Central memory CD8-positive, alpha-beta T cell (primary cell): ENCODE measurements around the gene SLC35C1.

Source experiments
- ATAC-seq: fragments of 150-1000 bp; cut with Tn5 transposase; replicated peaks from 2 replicates; pipeline ENCODE4 v1.10.0; 2022; ENCODE audit warnings: mild to moderate bottlenecking, moderate FRiP score, moderate number of reproducible peaks; ENCODE audit not compliant: poor library complexity, severe bottlenecking; ENCODE audit errors: extremely low read depth
- DNase-seq, 2 donors: peaks; one replicate each; pipeline ENCODE4 v3.0.0; 2021; ENCODE audit warnings: low spot score in 2 of 2
- H3K27ac Mint-ChIP-seq: one replicate; pipeline ENCODE4 v1.8.0; 2022; ENCODE audit warnings: low read depth, mild to moderate bottlenecking, moderate library complexity, mixed read lengths
- H3K27me3 Mint-ChIP-seq: one replicate; pipeline ENCODE4 v1.8.0; 2022; ENCODE audit warnings: mixed read lengths
- H3K36me3 Mint-ChIP-seq: one replicate; pipeline ENCODE4 v1.8.0; 2022; ENCODE audit warnings: mild to moderate bottlenecking, moderate library complexity, mixed read lengths; ENCODE audit not compliant: insufficient read depth
- H3K4me1 Mint-ChIP-seq: one replicate; pipeline ENCODE4 v1.8.0; 2022; ENCODE audit warnings: mixed read lengths
- H3K4me3 Mint-ChIP-seq: one replicate; pipeline ENCODE4 v1.8.0; 2022; ENCODE audit warnings: mild to moderate bottlenecking, moderate library complexity, mixed read lengths
- H3K9me3 Mint-ChIP-seq: one replicate; pipeline ENCODE4 v1.8.0; 2022; ENCODE audit warnings: mixed read lengths

The SLC35C1 gene

DNA sequence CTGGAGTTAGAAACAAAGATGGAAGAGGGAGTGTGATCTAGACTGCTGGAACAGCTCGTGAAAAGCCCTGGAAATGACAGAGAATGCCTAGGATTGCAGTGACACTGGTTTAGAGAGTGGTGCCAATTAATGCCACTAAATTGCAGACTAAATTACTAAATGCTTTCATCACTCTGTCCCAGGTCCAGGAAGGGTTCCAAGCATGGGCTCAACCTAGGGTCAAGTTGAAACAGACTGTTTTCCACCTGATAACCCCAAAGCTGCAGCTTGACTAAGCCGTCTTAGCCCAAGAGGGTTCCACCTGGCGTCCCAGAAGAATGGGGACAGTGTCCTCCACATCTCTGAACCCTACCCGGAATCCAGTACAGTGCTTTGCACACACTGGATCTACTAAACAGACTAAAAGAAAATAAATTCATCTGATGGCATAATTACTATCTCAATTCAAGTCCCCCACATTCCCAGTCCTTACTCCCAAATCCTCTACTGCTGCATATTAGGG is 41.3 kb downstream of the SLC35C1 start:
- Mint-ChIP-seq H3K36me3 (peaks cover 31% of the 10 kb centered on the region), H3K4me3 (peak overlapping the region; percentile 82), H3K27me3 (peaks cover 9% of the 10 kb centered on the region), H3K4me1 (peaks cover 53% of the 10 kb centered on the region), H3K9me3 (no peaks in the 10 kb centered on the region), H3K27ac (peak overlapping the region; percentile 97)
- ATAC-seq (no peak), DNase-seq (no peak)

DNA sequence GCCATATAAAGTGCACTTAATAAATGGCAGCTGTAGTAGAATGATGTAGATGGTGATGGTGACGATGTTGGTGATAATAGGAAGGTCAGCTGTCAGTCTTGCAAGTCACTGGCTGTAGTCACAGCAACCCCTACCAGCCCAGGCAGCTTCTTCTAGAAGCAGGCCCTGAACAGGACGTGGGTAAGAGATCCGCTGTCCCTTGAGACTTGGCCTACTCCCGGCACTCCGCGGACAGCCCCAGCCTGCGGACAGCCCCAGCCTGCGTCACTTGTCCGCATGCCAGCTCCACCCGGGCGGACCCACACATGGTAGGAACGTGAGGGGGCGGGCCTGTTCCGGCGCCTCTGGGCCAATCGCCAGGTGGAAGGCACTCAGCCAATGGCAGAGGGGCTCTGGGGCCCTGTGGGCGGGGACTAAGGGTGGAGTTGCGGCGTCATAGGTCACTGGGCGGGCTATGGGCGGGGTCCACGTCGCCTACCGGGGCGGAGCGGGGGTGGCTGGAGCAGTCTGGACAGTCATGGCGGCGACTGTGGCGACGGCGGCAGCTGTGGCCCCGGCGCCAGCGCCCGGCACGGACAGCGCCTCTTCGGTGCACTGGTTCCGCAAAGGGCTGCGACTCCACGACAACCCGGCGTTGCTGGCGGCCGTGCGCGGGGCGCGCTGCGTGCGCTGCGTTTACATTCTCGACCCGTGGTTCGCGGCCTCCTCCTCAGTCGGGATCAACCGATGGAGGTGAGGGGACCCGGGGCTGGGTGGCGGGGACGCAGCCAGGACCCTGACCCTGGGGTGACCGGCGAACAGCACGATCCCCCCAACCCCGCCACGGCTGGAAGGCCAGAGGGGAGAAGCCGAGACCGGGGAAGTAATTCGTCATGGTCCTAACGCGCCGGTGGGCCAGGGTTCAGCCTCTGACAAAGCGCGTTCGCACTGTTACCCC is 42.3 kb downstream of the SLC35C1 start, which contains the start of gene CRY2:
CRY2 (plus strand) TSS at position 502 of the 937 bp plus-strand sequence; CDS start at position 518, 16 bp downstream.
- Mint-ChIP-seq H3K27ac (peak within 1 kb of the TSS; percentile 97), H3K4me3 (peak within 1 kb of the TSS; percentile 82), H3K27me3 (peaks cover 9% of the 10 kb centered on the region), H3K36me3 (peaks cover 31% of the 10 kb centered on the region), H3K4me1 (peaks cover 55% of the 10 kb centered on the region), H3K9me3 (no peaks in the 10 kb centered on the region)
- ATAC-seq (peak; percentile 78), DNase-seq (peak; percentile 97 to 99)

DNA sequence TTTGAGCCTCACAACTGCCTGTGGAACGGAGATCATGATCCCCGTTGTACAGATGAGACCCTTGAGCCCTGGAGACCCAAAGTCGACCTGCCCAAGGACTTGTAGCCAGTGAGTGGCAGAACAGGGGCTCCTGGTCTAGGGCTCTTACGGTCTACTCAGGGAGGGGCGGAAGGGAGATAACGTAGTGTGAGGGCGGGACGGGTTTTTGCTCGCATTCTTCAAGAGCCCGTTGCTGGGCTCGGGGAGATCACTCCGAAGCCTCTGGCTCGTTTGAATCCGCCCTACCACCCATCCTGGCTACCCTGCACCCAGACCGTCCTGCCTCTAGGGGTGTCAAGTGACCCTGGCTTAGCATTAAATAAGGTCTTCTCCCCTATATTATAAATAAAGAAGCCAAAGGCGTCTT is 43.0 kb downstream of the SLC35C1 start:
- H3K4me1 Mint-ChIP-seq = peaks cover 59% of the 10 kb centered on the region
- peaks cover 31% of the 10 kb centered on the region for H3K36me3 Mint-ChIP-seq
- ATAC-seq = peak; percentile 26
- peak overlapping the region; percentile 97 for H3K27ac Mint-ChIP-seq
- no peaks in the 10 kb centered on the region for H3K9me3 Mint-ChIP-seq
- peak in 1 of 2 donors; percentile 40 for DNase-seq
- H3K27me3 Mint-ChIP-seq = peaks cover 9% of the 10 kb centered on the region
- H3K4me3 Mint-ChIP-seq = peak overlapping the region; percentile 82

DNA sequence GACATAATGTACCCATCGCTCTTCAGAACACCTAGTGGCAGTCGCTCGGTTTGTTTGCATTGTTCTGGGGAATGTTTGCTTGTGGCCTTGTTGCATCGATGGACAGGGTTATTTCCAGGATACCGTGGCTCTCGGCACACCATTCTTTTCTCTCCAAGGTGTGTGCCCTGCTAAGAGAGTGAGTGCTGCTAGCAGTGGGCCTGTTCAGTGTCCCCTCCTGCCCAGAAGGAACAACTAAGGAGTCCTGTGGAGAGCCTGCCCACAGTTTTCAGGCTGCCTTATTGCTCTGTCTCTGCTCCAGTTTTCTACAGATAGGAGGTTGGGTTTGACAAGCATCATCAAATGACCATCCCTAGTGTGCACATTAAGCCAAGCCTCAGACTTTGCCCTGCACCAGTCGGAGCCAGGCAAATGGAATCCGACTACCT is 43.7 kb downstream of the SLC35C1 start:
- H3K4me3 Mint-ChIP-seq = peak overlapping the region; percentile 82
- peaks cover 29% of the 10 kb centered on the region for H3K36me3 Mint-ChIP-seq
- DNase-seq (no peak), ATAC-seq (no peak)
- H3K9me3 Mint-ChIP-seq = no peaks in the 10 kb centered on the region
- peaks cover 9% of the 10 kb centered on the region for H3K27me3 Mint-ChIP-seq
- H3K4me1 Mint-ChIP-seq = peaks cover 52% of the 10 kb centered on the region
- H3K27ac Mint-ChIP-seq = peak overlapping the region; percentile 44

DNA sequence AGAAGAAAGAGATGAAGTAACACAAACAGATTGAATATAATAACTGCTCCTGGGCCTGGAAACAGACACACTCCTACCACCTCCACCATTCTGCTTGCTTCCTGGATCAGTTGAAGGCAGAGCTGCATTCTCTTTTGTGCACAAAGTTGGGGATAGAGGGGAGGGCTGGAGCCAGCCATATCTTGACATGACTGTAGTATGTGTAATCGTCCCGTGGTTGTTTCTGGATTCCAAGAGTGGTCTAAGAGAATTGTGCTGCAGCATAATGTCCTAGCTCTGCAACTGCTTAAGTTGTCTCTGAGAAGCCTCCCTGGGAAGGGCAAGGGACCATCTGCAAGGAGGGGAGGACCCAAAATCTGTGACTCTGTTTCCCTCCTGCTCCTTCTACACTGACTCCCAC is 45.5 kb downstream of the SLC35C1 start:
- Mint-ChIP-seq H3K36me3 (peaks cover 32% of the 10 kb centered on the region), H3K9me3 (no peaks in the 10 kb centered on the region), H3K27ac (no peak overlapping the region), H3K4me3 (peak overlapping the region; percentile 44), H3K27me3 (peaks cover 4% of the 10 kb centered on the region), H3K4me1 (peaks cover 50% of the 10 kb centered on the region)
- DNase-seq = no peak
- ATAC-seq = no peak

DNA sequence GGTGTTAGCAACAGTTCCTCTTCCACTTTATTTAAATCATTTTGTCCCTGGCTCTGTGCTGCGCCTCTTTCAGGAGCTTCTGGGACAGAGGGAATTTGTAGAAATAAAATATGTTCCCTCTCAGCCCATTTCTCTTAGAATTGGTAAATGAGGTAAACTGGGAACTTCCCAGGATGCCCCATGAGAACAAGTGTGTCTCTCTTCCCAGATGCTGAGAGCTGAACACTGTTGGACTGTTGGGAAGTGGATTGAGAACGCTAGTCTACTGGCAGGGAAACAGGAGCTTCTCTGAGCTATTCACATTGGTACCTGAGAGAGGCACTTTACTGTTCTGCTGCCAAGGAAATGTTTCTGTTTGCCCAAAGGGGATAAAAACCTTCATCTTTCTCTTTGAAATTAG is 46.3 kb downstream of the SLC35C1 start:
- H3K27ac Mint-ChIP-seq = no peak overlapping the region
- ATAC-seq (no peak), DNase-seq (no peak)
- H3K36me3 Mint-ChIP-seq = peaks cover 34% of the 10 kb centered on the region
- peaks cover 42% of the 10 kb centered on the region for H3K4me1 Mint-ChIP-seq
- H3K9me3 Mint-ChIP-seq = no peaks in the 10 kb centered on the region
- H3K27me3 Mint-ChIP-seq = no peaks in the 10 kb centered on the region
- H3K4me3 Mint-ChIP-seq = no peak overlapping the region

DNA sequence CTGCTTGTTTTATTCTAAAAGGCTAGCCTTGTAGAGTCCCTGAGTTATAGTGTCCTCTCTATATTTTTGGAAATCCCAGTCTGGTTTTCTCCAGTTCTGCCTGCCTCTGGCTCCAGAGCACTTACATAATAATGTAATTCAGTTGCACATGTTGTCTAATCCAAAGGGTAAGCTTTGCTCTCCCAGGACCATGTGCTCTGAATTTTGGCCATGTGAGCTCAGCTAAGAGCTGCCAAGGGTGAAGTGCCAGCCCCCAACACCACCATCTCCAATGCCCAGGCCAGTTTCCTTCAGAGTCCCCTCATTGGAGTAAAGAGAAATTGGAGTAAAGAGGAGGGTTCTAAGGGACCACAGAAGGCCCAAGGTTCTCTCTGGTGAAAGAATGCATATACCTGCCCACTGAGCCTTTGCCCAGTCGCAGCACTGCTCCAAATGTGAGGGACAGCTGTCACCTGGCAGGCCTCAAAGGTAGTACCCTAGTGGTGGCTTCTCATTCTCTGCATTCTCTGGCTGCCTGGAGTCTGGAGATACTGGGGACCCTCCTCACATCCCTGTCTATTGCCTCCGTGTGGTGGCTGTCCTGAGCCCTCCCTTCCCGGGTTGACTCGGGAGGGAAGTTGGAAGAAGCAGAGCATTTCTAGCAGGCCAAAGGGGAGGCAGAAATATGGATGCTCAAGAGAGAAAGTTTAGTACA is 47.2 kb downstream of the SLC35C1 start:
- Mint-ChIP-seq H3K9me3 (no peaks in the 10 kb centered on the region), H3K27ac (peak overlapping the region; percentile 55)

DNA sequence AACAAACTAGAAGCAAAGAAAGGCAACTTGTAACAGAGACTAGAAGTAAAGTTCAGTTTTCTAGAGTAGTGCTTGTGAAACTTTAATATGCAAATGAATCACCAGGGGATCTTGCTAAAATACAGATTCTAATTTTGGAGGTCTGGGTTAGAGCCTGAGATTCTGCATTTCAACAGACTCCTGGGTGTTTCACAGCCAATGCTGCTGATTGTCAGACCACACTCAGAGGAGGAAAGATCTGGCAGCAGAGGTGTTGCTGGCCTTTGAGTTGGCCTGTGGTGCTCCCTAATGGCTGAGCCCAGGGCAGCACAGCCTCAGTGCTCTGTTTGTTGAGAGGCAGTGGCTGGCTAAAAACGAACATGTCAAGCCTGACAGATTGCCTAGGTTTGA is 47.8 kb downstream of the SLC35C1 start:
- ATAC-seq (no peak), DNase-seq (no peak)
- no peaks in the 10 kb centered on the region for H3K27me3 Mint-ChIP-seq
- H3K27ac Mint-ChIP-seq = no peak overlapping the region
- no peak overlapping the region for H3K4me3 Mint-ChIP-seq
- H3K9me3 Mint-ChIP-seq = no peaks in the 10 kb centered on the region
- H3K4me1 Mint-ChIP-seq = peaks cover 34% of the 10 kb centered on the region
- peaks cover 34% of the 10 kb centered on the region for H3K36me3 Mint-ChIP-seq

More for the DNA sequence above, 47.2 kb downstream of the SLC35C1 start:
- DNase-seq = no peak
- no peak for ATAC-seq
- Mint-ChIP-seq H3K4me1 (peaks cover 34% of the 10 kb centered on the region), H3K27me3 (no peaks in the 10 kb centered on the region), H3K4me3 (no peak overlapping the region), H3K36me3 (peaks cover 34% of the 10 kb centered on the region)

DNA sequence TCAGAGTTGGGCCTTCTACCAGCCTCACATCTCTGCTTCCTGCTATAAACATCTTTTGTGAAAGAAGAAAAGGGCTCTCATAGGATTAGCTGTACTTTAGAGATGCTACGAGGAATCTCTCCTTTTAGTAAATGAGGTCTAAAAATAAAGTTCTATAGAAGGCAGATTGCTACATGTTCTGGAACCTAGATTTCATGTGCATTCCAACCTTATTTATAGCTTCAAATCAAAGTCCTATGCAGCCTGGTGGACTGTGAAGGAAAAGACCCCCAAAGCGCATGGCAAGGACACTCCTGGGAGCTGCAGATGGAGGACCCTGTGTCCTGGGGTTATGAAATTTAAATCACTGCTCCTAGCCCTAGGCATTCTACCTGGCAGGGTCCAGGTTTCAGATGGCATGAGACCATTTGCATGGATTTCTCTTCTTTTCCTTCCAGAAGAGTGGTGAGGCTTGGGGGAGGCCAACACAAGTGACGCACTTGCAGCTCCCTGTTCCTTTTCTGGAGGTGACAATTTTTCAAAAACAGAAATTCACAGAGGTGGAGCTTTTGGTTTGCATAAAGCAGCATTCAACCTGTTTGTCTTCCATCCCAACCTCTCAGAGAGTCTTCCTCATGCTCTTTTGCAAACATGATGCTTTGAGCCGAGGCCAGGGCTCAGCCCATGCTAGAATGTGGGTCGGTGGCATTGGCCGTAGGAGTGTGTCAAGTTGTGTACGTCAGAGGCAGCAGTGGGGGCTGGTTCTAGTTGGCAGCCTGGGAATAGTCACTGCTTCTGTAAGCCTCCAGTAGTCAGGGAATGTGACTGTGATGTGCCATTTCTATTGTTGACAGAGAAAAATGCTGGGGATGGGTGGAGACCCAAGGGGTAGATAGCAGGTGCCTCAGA is 48.6 kb downstream of the SLC35C1 start:
- H3K4me1 Mint-ChIP-seq = peaks cover 28% of the 10 kb centered on the region
- H3K27ac Mint-ChIP-seq = peak overlapping the region; percentile 49
- no peaks in the 10 kb centered on the region for H3K9me3 Mint-ChIP-seq
- DNase-seq (no peak), ATAC-seq (no peak)
- no peaks in the 10 kb centered on the region for H3K27me3 Mint-ChIP-seq
- peaks cover 35% of the 10 kb centered on the region for H3K36me3 Mint-ChIP-seq
- no peak overlapping the region for H3K4me3 Mint-ChIP-seq

DNA sequence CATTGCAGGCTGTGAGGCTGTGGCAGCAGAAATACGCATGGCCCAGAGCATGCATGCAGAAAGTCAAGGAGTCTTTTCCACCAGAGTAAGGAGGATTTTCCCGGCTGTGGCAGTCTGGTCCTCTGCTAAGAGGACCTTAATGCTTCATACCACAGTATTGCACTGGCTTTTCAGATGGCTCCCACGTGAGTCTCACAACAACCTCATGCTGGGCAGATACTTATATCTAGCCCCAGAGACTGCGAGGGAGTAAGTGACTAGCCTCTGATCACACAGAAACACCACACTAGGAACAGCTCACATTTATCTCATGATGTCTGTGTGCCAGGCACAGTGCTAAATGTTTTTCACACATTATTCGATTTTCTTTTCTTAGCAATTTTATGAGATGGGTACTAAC is 50.4 kb downstream of the SLC35C1 start:
- DNase-seq = no peak
- no peak for ATAC-seq
- no peak overlapping the region for H3K4me3 Mint-ChIP-seq
- peaks cover 16% of the 10 kb centered on the region for H3K4me1 Mint-ChIP-seq
- H3K9me3 Mint-ChIP-seq = no peaks in the 10 kb centered on the region
- H3K36me3 Mint-ChIP-seq = peaks cover 37% of the 10 kb centered on the region
- no peaks in the 10 kb centered on the region for H3K27me3 Mint-ChIP-seq
- no peak overlapping the region for H3K27ac Mint-ChIP-seq

DNA sequence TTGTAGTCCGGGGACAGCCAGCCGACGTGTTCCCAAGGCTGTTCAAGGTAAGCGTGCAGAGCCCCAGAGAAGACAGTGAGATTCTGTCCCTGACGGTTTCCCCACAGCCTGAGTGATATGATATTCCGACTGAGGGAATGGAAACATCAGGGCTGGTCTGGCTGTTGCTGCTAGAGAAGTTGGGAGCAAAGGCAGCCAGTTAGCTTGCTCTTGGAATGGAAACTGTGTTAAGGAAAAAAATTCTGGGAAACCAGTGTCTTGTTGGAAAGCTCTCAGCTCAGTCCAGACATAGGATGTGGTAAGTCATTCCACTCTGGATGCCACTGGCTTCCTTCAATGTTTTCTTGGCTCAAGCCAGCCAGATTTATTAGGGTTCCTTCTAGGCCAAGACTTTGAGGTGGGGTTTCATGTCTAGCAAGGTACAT is 51.1 kb downstream of the SLC35C1 start:
- H3K9me3 Mint-ChIP-seq = no peaks in the 10 kb centered on the region
- peaks cover 36% of the 10 kb centered on the region for H3K36me3 Mint-ChIP-seq
- DNase-seq = no peak
- ATAC-seq = no peak
- peaks cover 8% of the 10 kb centered on the region for H3K4me1 Mint-ChIP-seq
- H3K27ac Mint-ChIP-seq = no peak overlapping the region
- no peaks in the 10 kb centered on the region for H3K27me3 Mint-ChIP-seq
- no peak overlapping the region for H3K4me3 Mint-ChIP-seq

DNA sequence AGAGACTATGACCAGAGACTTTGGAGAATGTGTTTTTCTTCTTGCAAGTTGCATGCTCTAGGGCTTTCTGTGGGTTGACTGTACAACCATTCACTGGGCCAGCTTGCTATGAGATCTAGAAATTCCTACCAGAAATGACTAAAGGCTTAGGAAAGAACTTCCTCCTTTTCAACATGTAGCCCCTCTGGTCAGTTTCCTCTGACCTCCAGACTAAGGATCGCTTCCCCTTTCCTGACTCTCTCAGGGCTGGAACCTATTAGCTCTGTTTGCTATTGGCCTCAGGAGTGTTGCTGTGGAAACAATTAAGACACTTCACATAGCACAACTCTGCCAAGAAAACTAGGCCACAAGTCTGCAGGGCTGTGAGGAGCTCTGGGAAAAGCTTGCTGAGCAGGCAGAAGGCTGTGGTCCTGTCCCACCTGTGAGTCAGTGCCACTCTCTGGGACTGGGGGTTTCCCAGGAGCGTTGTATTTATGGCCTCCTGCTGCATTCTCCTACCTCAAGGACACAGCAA is 53.1 kb downstream of the SLC35C1 start:
- Mint-ChIP-seq H3K4me1 (no peaks in the 10 kb centered on the region), H3K27ac (no peak overlapping the region), H3K36me3 (peaks cover 51% of the 10 kb centered on the region), H3K27me3 (no peaks in the 10 kb centered on the region), H3K9me3 (no peaks in the 10 kb centered on the region), H3K4me3 (no peak overlapping the region)
- no peak for DNase-seq
- no peak for ATAC-seq
